GM18868 (cell line): ENCODE measurements around the gene S100A11.

Source experiments
- ATAC-seq: cut with Tn5 transposase; IDR thresholded peaks from one replicate; pipeline ENCODE4 v1.9.1; 2021; ENCODE audit warnings: mild to moderate bottlenecking, moderate library complexity; ENCODE audit not compliant: unreplicated experiment

The S100A11 gene

DNA sequence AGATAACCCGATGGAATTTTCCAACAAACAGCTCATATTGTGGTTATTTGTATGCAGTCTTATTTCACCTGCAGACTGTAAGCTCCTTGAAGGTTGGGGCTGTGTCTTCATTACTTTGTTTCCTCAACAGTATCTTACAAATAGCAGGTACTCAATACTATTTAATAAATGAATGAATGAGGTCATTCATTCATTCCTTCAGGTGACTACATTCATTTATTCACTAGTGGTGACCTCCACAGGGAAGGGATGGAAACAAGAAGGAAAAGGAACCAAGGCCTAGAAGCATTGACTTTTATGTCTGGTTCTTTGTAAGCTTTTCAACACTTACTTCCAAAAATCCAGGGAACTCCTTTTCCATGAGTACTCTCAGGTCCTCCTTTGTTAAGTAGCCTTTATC is 51.0 kb downstream of the S100A11 start:
- no peak for ATAC-seq

DNA sequence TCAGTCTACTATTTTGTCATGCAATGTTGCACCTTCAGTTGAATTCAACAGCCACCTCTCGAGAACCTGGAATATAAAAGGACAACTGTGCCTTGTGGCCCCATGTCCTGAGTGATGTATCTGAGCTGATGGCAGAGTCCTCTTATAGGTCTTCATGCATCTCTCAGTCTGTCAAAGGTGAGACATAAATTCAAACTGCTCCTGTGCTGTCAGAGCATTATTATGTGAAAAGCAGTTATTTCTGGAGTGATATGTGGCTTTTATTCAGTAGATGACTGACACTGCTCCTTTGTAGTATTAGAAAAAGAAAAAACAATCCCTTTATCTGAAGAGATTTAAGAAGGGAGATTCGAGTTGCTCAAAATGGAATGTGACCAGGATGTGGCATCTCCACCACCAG is 51.5 kb downstream of the S100A11 start:
- no peak for ATAC-seq

DNA sequence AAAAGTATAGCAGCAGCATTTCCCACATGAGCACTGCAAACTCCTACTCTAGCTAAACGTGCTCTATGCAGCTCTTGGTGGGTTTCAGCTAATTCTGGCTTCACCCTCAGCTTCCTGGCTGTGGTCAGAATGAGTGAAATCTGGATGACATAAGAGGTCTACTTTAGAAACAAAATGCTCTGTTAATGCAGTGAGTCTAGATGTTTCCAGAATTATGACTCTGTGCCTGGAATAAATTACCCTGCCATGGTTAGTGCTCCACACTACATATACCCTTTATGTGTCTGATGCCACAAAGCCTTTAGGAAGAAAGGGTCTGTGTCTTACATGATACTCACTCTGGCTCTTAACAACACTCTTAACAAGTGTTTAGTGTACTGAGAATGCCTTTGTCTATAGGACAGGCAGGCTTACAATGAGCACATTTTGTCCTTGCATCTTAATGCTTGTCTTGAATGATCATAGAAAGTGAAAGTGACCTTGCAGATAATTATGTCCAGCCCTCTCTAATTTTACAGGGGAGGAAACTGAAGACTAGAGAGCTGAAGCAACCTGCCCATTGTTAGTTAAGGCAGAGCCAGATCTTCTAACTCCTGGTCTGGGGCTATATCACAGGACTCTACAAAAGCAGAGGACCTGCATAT is 52.4 kb downstream of the S100A11 start:
- ATAC-seq, result no peak
